MM.1S (cell line): ENCODE results near the gene ADGRE3.

Experiments used
- DNase-seq: peaks from one replicate; pipeline ENCODE4 v3.0.0-alpha.2; 2015
- H2AFZ ChIP-seq: fragments of 300-600 bp; sonication (generic); 2 replicates; pipeline ENCODE4 v1.6.0; 2016; ENCODE audit warnings: antibody characterized with exemption, low read length
- H3F3A ChIP-seq: fragments of 300-600 bp; sonication (generic); 2 replicates; pipeline ENCODE4 v1.6.1; 2016; ENCODE audit warnings: mild to moderate bottlenecking, antibody characterized with exemption, low read length, moderate library complexity, mixed read lengths; ENCODE audit not compliant: insufficient read depth
- H3K27ac ChIP-seq: fragments of 300-600 bp; sonication (generic); 2 replicates; pipeline ENCODE4 v1.5.1; 2016; ENCODE audit warnings: mild to moderate bottlenecking, low read length
- H3K27me3 ChIP-seq: fragments of 300-600 bp; sonication (generic); replicated peaks from 2 replicates; pipeline ENCODE4 v1.6.0; 2016; ENCODE audit warnings: low read length; ENCODE audit not compliant: insufficient read depth
- H3K36me3 ChIP-seq: fragments of 300-600 bp; sonication (generic); replicated peaks from 2 replicates; pipeline ENCODE4 v1.6.1; 2016; ENCODE audit warnings: mild to moderate bottlenecking, low read length, mixed read lengths; ENCODE audit not compliant: insufficient read depth
- H3K4me1 ChIP-seq: fragments of 300-600 bp; sonication (generic); 2 replicates; pipeline ENCODE4 v1.6.1; 2016; ENCODE audit warnings: low read length, mixed read lengths
- H3K4me2 ChIP-seq: fragments of 300-600 bp; sonication (generic); 2 replicates; pipeline ENCODE4 v1.6.0; 2016; ENCODE audit warnings: low read depth, low read length
- H3K4me3 ChIP-seq: fragments of 300-600 bp; sonication (generic); 2 replicates; pipeline ENCODE4 v1.5.1; 2016; ENCODE audit warnings: low read length, mixed read lengths
- H3K79me2 ChIP-seq: fragments of 300-600 bp; sonication (generic); 2 replicates; pipeline ENCODE4 v1.6.1; 2016; ENCODE audit warnings: mixed run types, low read length, mixed read lengths
- H3K9ac ChIP-seq: fragments of 300-600 bp; sonication (generic); 2 replicates; pipeline ENCODE4 v1.6.1; 2016; ENCODE audit warnings: low read length, mixed read lengths
- H3K9me2 ChIP-seq: fragments of 300-600 bp; sonication (generic); replicated peaks from 2 replicates; pipeline ENCODE4 v1.6.1; 2016; ENCODE audit warnings: mild to moderate bottlenecking, low read length, mixed read lengths; ENCODE audit not compliant: insufficient read depth
- H3K9me3 ChIP-seq: fragments of 300-600 bp; sonication (generic); replicated peaks from 2 replicates; pipeline ENCODE4 v1.6.1; 2016; ENCODE audit warnings: mild to moderate bottlenecking, low read length, mixed read lengths; ENCODE audit not compliant: insufficient read depth
- H4K20me1 ChIP-seq: fragments of 300-600 bp; sonication (generic); 2 replicates; pipeline ENCODE4 v1.6.1; 2016; ENCODE audit warnings: mild to moderate bottlenecking, low read length, moderate library complexity, mixed read lengths; ENCODE audit not compliant: insufficient read depth
- CTCF ChIP-seq: fragments of 300-600 bp; sonication (generic); IDR thresholded peaks from 2 replicates; pipeline ENCODE4 v1.5.1; 2016; ENCODE audit warnings: antibody characterized with exemption, low read length, mixed read lengths
- EZH2 ChIP-seq: fragments of 300-600 bp; sonication (generic); optimal IDR thresholded peaks from 2 replicates; pipeline ENCODE3; 2017; ENCODE audit warnings: low read depth, mild to moderate bottlenecking, antibody characterized with exemption, low read length, mixed read lengths
- EZH2phosphoT487 ChIP-seq: fragments of 300-600 bp; sonication (generic); IDR thresholded peaks from 2 replicates; pipeline ENCODE4 v1.6.1; 2018; ENCODE audit warnings: antibody characterized with exemption, low read length

ADGRE3 gene

GRCh38 chr19:14670408-14670807 is 4.2 kb downstream of the ADGRE3 start:
- Histone ChIP-seq H3F3A (no peaks in the 10 kb centered on the region), H3K36me3 (no peaks in the 10 kb centered on the region), H3K9me3 (no peaks in the 10 kb centered on the region), H3K4me1 (no peaks in the 10 kb centered on the region), H3K27ac (no peak overlapping the region), H2AFZ (no peak overlapping the region), H3K9me2 (no peaks in the 10 kb centered on the region), H3K4me2 (no peak overlapping the region), H3K27me3 (peaks cover 79% of the 10 kb centered on the region), H4K20me1 (no peaks in the 10 kb centered on the region), H3K4me3 (no peak overlapping the region), H3K79me2 (no peaks in the 10 kb centered on the region), H3K9ac (no peak overlapping the region)
- no peak for DNase-seq
- no peak for TF ChIP-seq EZH2phosphoT487
- TF ChIP-seq CTCF, result no peak
- no peak for TF ChIP-seq EZH2

- Histone ChIP-seq H3K4me2 (no peak overlapping the region), H3K4me3 (no peak overlapping the region)
These were observed 4.7 kb downstream of the ADGRE3 start for GRCh38 chr19:14669940-14670339.

GRCh38 chr19:14661372-14661924 is 13.2 kb downstream of the ADGRE3 start:
- H3K4me2 ChIP-seq, result no peak overlapping the region
- no peak overlapping the region for H3K27ac ChIP-seq
- peaks cover 67% of the 10 kb centered on the region for H3K27me3 ChIP-seq
- H3K4me1 ChIP-seq, result no peaks in the 10 kb centered on the region
- no peaks in the 10 kb centered on the region for H3K36me3 ChIP-seq
- DNase-seq, result no peak
- H4K20me1 ChIP-seq, result no peaks in the 10 kb centered on the region
- no peak overlapping the region for H3K4me3 ChIP-seq
- TF ChIP-seq EZH2phosphoT487, result no peak
- no peak for TF ChIP-seq EZH2
- TF ChIP-seq CTCF, result no peak
- no peaks in the 10 kb centered on the region for H3K79me2 ChIP-seq
- no peaks in the 10 kb centered on the region for H3F3A ChIP-seq
- H3K9me2 ChIP-seq, result no peaks in the 10 kb centered on the region
- H3K9ac ChIP-seq, result no peak overlapping the region
- H3K9me3 ChIP-seq, result no peaks in the 10 kb centered on the region
- no peak overlapping the region for H2AFZ ChIP-seq

More at GRCh38 chr19:14669940-14670339, 4.7 kb downstream of the ADGRE3 start:
- Histone ChIP-seq H2AFZ (no peak overlapping the region), H3K36me3 (no peaks in the 10 kb centered on the region), H3K4me1 (no peaks in the 10 kb centered on the region), H3K9ac (no peak overlapping the region), H3K27ac (no peak overlapping the region), H3K79me2 (no peaks in the 10 kb centered on the region), H3K27me3 (peaks cover 78% of the 10 kb centered on the region), H4K20me1 (no peaks in the 10 kb centered on the region), H3K9me3 (no peaks in the 10 kb centered on the region), H3F3A (no peaks in the 10 kb centered on the region), H3K9me2 (no peaks in the 10 kb centered on the region)
- DNase-seq, result no peak
- no peak for TF ChIP-seq CTCF
- TF ChIP-seq EZH2, result no peak
- no peak for TF ChIP-seq EZH2phosphoT487
